ENCODE data around the gene FAM72B. TPM values are rescaled to one million over a fixed set of nuclear protein-coding genes. Genes with fewer than 3 reads are reported as not detected.

Gene FAM72B
- total RNA-seq, 1 experiment from 2014 or later = 23.3 TPM

Other genes starting within 250 kb of the FAM72B start
- gene SRGAP2C, start 635 bp upstream of the FAM72B start, total RNA-seq (2021) = 50.2 to 67.6 TPM (median 53.9 TPM) in 3 replicates